GM18909 (cell line): Measurements from ENCODE around the gene FCRL6.

ENCODE experiments used
- ATAC-seq: cut with Tn5 transposase; IDR thresholded peaks from one replicate; pipeline ENCODE4 v1.9.1; 2021; ENCODE audit warnings: mild to moderate bottlenecking; ENCODE audit not compliant: unreplicated experiment, poor library complexity

The FCRL6 gene

GRCh38 chr1:159859767-159860322, 57.7 kb downstream of the FCRL6 start:
- ATAC-seq: no peak

- ATAC-seq: no peak
Observed at GRCh38 chr1:159860456-159860855, 58.3 kb downstream of the FCRL6 start.

DNA sequence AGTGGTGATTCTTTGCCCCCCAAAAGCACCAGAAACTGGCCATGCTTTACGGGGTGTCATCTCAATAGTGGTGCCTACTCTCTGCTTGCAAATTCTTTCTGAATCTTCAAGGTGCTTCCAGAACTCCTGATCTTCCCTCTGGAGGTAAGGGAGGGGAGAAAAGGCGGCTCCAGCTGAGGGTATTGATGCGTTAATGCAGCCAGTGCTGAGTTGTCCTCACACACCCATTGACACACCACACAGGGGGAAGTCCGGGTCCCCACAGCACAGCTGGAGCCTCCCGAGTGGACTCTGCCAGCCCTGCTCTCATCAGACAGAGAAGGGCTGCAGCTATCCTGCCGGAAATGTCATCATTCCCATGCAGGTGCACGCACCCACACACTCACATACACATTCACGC, 59.1 kb downstream of the FCRL6 start:
- ATAC-seq: no peak

- no peak for ATAC-seq
Observed at GRCh38 chr1:159862031-159862430, 59.9 kb downstream of the FCRL6 start.

DNA sequence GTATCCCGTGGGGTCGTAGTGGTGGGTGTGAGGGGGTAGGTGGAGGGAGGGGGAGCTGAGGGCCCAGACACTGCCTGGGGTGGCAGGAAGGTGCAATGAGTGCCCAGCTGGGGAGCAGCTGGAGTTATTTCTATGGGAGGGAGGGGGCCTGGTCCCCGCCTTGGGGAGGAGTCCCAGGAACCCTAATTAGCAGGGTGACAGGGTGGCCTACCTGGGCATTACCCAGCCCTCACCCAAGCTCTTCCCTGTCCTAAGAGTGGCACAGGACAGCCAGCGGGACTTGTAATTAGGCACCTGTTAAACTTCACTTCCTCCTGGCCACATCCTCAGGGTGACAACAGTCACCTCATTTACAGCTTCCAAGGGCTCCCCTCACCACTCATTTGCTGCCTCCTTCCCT, 60.4 kb downstream of the FCRL6 start, which contains the start of gene VSIG8:
VSIG8 (minus strand) TSS at position 101 of the 400 bp plus-strand sequence. CDS start 136 bp downstream, outside the sequence.
- no peak for ATAC-seq

- no peak for ATAC-seq
Observed at GRCh38 chr1:159864262-159864661, 62.1 kb downstream of the FCRL6 start.
